ENCODE data around the gene SELENOP. TPM values are rescaled to one million over a fixed set of nuclear protein-coding genes. Genes with fewer than 3 reads are reported as not detected.
A peak's percentile ranks its signal among the peaks of the same experiment; 100 is the strongest.

The SELENOP gene
- total and polyA plus RNA-seq, 7 donors, result 34.3 to 155 (median 96.6) TPM

DNA sequence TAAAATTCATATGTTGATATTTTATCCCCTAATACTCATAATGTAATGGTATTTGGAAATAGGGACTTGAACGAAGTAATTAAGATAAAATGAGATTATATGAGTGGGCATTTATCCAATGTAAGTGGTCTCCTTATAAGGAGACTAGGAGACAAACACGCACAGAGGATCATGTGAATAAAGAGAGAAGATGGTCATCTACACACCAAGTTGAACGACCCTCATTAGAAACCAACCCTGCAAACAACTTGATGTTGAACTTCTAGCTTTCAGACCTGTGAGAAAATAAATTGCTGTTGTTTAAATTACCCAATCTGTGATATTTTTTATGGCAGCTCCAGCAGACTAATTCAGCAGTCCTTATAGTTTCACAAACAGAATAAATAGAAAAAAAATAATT, 27.5 kb upstream of the SELENOP start:
- no peak for ATAC-seq
- 74 to 81% (median 78%) methylated on average over 3 of the region's 3 CpGs for WGBS, 3 donors
- Histone ChIP-seq H3K27me3 (ENCODE audit: insufficient read depth in 3 of 3, low read length in 2 of 3) (no peaks in the 10 kb centered on the region), H3K9me3 (no peaks in the 10 kb centered on the region), H3K4me1 (peaks cover 12% of the 10 kb centered on the region), H3K27ac (no peak overlapping the region), H3K36me3 (ENCODE audit: insufficient read depth in 1 of 2, low read depth in 1 of 2) (no peaks in the 10 kb centered on the region), H3K4me3 (no peak overlapping the region)
- TF ChIP-seq, protein P1, sequence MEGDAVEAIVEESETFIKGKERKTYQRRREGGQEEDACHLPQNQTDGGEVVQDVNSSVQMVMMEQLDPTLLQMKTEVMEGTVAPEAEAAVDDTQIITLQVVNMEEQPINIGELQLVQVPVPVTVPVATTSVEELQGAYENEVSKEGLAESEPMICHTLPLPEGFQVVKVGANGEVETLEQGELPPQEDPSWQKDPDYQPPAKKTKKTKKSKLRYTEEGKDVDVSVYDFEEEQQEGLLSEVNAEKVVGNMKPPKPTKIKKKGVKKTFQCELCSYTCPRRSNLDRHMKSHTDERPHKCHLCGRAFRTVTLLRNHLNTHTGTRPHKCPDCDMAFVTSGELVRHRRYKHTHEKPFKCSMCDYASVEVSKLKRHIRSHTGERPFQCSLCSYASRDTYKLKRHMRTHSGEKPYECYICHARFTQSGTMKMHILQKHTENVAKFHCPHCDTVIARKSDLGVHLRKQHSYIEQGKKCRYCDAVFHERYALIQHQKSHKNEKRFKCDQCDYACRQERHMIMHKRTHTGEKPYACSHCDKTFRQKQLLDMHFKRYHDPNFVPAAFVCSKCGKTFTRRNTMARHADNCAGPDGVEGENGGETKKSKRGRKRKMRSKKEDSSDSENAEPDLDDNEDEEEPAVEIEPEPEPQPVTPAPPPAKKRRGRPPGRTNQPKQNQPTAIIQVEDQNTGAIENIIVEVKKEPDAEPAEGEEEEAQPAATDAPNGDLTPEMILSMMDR (IDR thresholded peaks at IDR 0.05), result no peak
- intact Hi-C loops (cut with DNase I), result no loop called here
- DNase-seq, result no peak

DNA sequence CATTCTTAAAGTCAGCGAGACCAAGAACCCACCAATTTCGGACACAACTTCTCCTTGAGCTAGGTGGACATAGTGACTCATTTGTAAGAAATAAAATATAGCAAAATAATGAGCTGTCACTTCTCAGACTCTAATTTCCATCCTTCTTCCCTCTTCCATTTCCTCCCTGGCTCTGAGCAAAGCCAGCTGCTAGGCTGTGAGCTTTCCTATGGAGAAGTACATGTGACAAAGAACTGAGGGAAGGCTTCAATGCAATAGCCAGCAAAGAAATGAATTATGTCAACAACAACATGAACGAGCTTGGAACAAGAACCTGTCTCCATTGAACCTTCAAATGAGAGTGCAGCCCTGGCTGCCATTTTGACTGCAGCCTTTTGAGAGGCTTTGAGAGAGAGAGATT, 25.9 kb upstream of the SELENOP start:
- TF ChIP-seq, protein P1 (IDR thresholded peaks at IDR 0.05), result no peak
- no peak overlapping the region for H3K27ac ChIP-seq
- H3K9me3 ChIP-seq, result no peaks in the 10 kb centered on the region
- no peak overlapping the region for H3K4me3 ChIP-seq
- WGBS, 3 donors, result 72 to 80% (median 78%) methylated on average over 3 of the region's 3 CpGs
- intact Hi-C loops (cut with DNase I), result no loop called here
- DNase-seq (no peak), ATAC-seq (no peak)
- no peaks in the 10 kb centered on the region for H3K27me3 ChIP-seq (ENCODE audit: insufficient read depth in 3 of 3, low read length in 2 of 3)
- no peaks in the 10 kb centered on the region for H3K36me3 ChIP-seq (ENCODE audit: insufficient read depth in 1 of 2, low read depth in 1 of 2)
- peaks cover 5% of the 10 kb centered on the region for H3K4me1 ChIP-seq

DNA sequence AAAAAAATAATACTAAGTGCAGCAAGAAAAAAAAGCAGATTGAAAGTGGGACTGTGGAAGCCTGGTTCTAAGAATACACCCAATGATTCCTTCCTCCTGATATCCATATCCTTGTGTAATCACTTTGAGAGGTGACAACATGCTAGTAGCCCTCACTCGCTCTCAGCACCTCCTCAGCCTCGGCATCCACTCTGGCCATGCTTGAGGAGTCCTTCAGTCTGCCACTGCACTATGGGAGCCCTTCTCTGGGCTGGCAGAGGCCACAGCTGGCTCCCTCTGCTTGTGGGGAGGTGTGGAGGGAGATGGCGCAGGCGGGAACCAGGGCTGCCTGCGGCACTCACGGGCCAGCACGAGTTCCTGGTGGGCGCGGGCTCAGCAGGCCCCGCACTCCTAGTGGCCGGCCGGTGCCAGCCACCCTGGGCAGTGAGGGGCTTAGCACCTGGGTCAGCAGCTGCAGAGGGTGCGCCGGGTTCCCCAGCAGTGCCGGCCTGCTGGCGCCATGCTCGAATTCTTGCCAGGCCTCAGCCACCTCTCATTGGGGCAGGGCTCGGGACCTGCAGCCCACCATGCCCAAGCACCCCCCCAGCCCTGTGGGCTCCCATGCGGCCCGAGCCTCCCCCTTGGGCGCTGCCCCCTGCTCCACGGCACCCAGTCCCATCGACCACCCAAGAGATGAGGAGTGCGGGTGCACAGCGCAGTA, 24.5 kb upstream of the SELENOP start:
- no peaks in the 10 kb centered on the region for H3K36me3 ChIP-seq (ENCODE audit: insufficient read depth in 1 of 2, low read depth in 1 of 2)
- WGBS, 3 donors, result 95 to 97% (median 96%) methylated on average over 25 of the region's 25 CpGs
- no peaks in the 10 kb centered on the region for H3K9me3 ChIP-seq
- ATAC-seq (no peak), DNase-seq (peak in 1 of 2 donors; percentile 48)
- no peaks in the 10 kb centered on the region for H3K27me3 ChIP-seq (ENCODE audit: insufficient read depth in 3 of 3, low read length in 2 of 3)
- no peak overlapping the region for H3K27ac ChIP-seq
- intact Hi-C loops (cut with DNase I), result no loop called here
- H3K4me3 ChIP-seq, result no peak overlapping the region
- TF ChIP-seq, protein P1 (IDR thresholded peaks at IDR 0.05), result no peak
- peaks cover 5% of the 10 kb centered on the region for H3K4me1 ChIP-seq

DNA sequence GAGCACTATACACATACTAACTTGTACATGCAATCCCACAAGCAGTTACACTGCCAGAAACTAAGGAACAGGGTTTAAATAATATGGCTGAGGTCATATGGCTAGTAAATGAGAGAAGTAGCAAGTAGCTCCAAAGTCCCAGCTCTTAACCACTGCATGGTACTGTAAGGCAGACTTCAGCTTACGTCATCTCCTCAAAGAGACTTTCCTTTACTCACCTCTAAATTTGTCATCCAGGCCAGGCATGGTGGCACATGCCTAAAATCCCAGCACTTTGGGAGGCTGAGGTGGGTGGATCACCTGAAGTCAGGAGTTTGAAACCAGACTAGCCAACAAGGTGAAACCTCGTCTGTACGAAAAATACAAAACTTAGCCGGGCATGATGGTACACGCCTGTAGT, 20.4 kb upstream of the SELENOP start:
- ATAC-seq, result no peak
- DNase-seq, result no peak
- no peaks in the 10 kb centered on the region for H3K4me1 ChIP-seq
- intact Hi-C loops (cut with DNase I), result no loop called here
- 94 to 99% (median 95%) methylated on average over 5 of the region's 5 CpGs for WGBS, 3 donors
- TF ChIP-seq, protein P1 (IDR thresholded peaks at IDR 0.05), result no peak
- H3K27me3 ChIP-seq (ENCODE audit: insufficient read depth in 3 of 3, low read length in 2 of 3), result no peaks in the 10 kb centered on the region
- no peaks in the 10 kb centered on the region for H3K9me3 ChIP-seq
- H3K36me3 ChIP-seq (ENCODE audit: insufficient read depth in 1 of 2, low read depth in 1 of 2), result no peaks in the 10 kb centered on the region
- no peak overlapping the region for H3K27ac ChIP-seq
- no peak overlapping the region for H3K4me3 ChIP-seq

DNA sequence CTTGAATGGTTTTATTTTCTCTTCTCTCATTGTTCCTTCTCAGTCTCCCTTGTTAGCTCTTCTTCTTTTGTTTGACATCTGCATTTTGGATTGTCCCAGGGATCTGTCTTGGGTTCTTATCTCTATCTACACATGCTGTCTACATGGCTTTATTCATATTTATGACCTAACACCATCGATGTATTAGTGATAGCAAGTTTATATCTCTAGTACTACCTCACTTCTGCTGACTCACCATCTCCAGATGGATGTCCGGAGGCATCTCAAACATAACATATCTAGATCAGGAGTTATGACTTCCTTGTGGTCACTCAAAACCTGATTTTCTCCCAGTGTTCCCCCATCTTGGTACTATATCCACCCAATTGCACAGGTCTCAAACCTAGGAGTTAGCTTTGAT, 19.2 kb upstream of the SELENOP start:
- WGBS, 3 donors, result 82 to 96% (median 87%) methylated on average over 2 of the region's 2 CpGs
- intact Hi-C loops (cut with DNase I), result no loop called here
- Histone ChIP-seq H3K36me3 (ENCODE audit: insufficient read depth in 1 of 2, low read depth in 1 of 2) (no peaks in the 10 kb centered on the region), H3K27me3 (ENCODE audit: insufficient read depth in 3 of 3, low read length in 2 of 3) (no peaks in the 10 kb centered on the region), H3K4me3 (no peak overlapping the region), H3K27ac (no peak overlapping the region), H3K4me1 (no peaks in the 10 kb centered on the region), H3K9me3 (no peaks in the 10 kb centered on the region)
- no peak for ATAC-seq
- DNase-seq, result no peak
- TF ChIP-seq, protein P1 (IDR thresholded peaks at IDR 0.05), result no peak
